HG02763 (cell line): ENCODE data around the gene CCDC33.

ENCODE experiments used
- ATAC-seq: cut with Tn5 transposase; IDR thresholded peaks from one replicate; pipeline ENCODE4 v1.9.1; 2021; ENCODE audit warnings: mild to moderate bottlenecking, moderate library complexity; ENCODE audit not compliant: unreplicated experiment

The CCDC33 gene

DNA sequence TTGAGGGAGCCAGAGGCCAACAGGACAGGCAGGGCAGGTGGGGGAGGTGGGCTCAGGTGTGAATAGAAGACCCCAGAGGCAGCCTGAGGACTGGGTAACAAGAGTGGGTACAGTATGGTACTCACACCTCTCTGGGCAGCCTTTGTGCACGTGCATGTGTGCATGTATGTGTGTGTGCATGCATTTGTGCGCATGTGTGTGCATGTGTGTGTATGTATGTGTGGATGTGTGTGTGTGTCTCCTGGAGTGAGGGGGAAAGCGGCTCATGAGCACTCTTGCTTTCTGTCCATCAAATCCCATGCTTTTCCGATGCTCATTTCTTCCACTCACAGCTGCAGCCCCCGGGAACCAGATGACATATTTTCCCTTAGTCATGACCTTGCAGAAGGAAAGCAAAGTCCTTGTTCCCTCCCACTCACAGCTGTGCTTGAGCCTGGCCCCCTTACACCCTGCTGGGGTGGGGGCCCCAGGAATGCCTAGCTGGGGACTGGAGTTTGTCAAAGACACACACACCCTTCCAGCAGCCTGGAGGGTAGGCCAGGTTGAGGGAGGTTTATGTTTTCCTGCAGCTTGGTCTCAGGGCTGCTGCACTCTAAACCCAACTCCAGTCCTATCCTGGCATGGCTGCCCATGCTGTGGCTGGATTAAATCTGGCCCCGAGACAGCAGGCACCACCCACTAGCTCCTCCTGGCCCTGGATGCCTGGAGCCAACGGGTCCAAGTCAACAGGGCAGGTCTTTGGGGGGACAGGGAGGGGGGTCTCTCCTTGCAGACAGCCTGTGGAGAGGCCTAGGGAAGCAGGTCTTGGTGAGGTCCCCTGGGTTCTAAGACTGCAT is 22.5 kb downstream of the CCDC33 start:
- no peak for ATAC-seq

GRCh38 chr15:74259292-74259648 is 23.1 kb downstream of the CCDC33 start:
- no peak for ATAC-seq

DNA sequence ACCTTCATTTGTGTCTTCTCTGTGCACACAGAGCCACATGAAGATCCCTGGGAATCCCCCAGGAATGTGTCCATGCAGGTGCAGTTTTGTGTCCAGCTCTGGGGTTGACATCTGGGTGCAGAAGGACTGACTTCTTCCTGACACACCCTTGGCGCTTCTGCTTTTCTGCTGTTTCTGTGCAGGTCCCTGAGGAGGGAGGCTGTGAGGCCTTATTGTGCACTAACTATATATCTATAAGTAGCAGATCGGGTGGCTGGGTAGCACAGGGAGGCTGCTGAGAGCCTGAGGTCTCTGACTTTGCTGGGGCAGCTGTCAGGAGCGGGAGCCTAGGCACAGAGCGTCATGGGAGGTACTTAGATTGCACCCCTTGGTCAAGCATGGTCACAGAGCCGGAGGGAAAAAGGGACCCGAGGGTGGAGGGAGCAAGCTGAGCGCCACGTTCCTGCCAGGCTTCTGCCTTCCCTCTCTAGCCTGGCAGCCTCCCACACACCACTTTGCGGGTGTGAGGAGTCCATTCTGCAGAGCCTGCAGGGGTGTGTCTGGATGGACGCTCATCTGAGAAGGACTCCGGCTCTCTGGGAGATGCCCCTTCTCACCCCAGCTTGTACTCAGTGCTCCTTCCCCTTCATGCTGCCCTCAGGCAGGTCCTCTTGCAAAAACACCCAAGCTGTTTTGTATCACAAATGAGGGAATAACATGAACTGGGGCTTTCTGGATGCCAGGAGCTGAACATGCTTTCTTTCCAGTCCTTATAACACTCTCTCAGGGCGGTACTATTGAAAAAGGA is 23.9 kb downstream of the CCDC33 start:
- no peak for ATAC-seq

DNA sequence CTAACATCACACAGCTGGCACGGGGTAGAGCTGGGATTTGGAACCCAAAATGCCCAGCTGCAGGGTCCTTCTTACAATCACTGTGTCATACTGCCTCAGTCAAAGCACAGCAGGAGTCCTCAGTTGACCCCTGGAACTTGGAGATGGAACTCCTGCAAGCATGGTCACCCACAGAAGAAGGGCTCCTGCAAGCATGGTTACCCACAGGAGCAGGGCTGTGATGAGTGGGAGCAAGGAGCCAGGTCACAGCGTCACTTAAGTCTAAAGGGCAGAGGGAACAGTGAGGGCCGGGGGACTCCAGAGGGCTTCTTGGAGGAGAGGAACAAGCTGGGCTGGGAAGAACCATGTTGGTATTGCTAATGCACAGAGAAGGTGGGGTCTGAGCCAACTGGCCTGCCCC is 24.9 kb downstream of the CCDC33 start:
- no peak for ATAC-seq

DNA sequence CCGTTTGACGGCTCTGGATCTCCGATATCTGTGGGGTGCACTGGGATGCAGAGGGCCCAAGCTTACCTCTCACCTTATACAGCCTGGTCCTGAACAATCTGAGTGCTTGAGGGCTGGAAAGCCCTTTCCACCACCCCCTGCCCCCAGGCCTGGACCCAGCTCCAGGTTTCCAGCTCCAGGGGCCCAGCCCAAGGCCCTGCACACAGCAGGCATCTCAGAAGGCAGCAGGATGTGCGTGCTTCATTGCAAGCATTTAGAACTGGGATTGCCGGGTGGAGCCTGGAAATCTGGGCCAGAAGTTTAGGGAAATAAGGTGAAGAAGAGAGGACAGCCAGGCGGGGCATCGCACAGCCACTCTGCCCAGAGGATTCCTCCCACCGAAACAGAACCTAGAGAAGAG is 25.6 kb downstream of the CCDC33 start:
- ATAC-seq: no peak

- ATAC-seq: no peak
These were observed 26.0 kb downstream of the CCDC33 start for GRCh38 chr15:74262151-74262550.

DNA sequence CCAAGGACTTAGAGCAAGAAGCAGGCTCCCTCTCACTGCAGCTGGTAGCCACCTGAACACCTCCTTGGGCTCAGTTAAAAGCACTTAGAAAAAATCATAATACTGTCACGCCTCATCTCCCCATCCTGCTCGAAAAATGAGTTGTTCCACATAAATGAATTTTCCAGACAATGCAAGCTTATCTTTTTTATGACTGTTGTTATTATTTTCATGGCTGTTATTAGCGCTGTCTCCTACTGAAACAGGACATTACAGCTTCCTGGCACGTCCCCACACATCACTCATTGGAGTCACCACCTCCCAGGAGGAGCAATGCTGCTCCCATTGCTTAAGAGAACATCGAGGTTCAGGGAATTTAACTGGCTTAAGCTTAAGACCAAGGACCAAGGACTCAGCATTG is 26.5 kb downstream of the CCDC33 start:
- no peak for ATAC-seq

- ATAC-seq: no peak
These were observed 27.3 kb downstream of the CCDC33 start for GRCh38 chr15:74263466-74263865.

- ATAC-seq: no peak
These were observed 28.0 kb downstream of the CCDC33 start for GRCh38 chr15:74264081-74264501.

GRCh38 chr15:74265046-74265639 is 29.0 kb downstream of the CCDC33 start:
- ATAC-seq: no peak

GRCh38 chr15:74268020-74268419 is 31.9 kb downstream of the CCDC33 start:
- ATAC-seq: no peak

GRCh38 chr15:74269362-74270035 is 33.4 kb downstream of the CCDC33 start:
- ATAC-seq: no peak

- no peak for ATAC-seq
These were observed 34.0 kb downstream of the CCDC33 start for GRCh38 chr15:74270155-74270554.

DNA sequence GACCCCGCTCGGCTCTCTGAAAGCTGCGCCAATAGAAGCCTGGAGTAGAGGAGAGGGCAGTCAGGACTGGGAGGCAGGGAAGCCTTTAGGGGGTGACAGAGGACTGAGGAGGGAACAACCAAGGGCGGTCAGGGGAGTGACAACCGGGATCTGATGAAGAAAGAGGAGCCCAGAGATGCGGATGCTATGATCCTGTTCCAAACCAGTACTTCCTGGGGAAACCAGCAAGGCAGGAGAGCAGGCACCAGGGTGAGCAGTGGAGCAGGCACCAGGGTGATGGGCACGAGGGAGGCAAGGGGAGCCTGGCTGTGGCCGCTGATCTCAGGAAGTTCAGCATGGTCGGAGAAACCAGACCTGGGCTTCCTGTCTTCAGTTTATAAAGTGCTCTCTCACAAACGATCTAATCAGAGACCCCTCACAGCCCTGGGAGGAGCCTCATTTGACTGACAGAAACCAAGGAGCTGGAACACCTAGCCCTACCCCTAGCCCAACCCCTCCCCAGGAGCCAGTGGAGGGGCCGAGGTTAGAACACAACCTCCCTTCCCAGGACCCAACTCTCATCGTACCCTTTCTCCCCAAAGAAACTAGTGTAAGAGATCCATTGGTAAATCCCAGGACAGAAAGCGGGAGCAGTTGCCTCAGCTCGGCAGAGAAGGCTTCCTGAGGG is 34.9 kb downstream of the CCDC33 start:
- ATAC-seq: no peak

DNA sequence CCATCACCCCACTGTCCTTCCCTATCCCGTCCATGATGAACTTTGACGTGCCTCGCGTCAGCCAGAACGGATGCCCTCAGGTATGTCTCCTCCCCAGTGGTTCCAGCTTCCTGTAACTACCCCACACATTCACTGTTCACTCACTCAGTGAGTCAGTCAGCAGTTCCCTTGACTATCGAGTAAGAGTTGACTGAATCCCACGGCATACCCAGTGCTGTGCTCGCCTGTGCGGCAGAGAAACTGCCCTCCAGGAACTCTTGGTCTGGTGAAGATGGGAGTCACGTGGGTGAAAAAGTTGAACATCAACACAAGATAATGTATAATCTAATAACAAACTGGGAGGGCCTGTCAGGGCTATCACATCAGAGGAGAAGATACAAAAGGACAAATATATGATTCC is 36.7 kb downstream of the CCDC33 start:
- no peak for ATAC-seq

DNA sequence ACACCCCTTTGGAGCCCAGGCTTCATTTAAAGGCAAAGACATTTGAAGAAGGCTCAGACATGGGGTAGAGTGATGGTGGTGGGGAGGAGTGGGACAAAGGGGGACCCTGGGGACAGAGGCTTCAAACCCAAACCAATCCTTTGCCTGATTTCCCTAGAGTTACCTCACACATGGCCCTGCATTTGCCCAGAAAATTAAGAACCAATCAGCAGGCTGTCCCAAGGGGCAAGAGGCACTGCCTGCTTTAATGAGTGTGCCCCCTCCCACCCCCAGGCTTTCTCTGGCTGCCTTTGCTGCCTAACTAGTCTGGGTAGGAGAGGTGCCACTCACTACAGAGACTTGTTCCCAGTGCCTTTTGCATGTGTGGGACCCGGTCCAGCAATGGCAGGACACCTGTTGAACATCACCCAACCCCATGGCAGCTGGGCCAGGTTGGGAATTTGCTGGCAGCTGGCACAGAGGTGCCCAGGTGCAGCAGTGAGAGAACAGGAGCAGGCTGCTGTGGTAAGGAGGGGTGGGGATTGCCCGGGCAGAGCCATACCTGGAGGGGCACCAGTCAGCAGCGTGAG is 38.4 kb downstream of the CCDC33 start:
- no peak for ATAC-seq

- no peak for ATAC-seq
These were observed 39.8 kb downstream of the CCDC33 start for GRCh38 chr15:74275957-74276356.

GRCh38 chr15:74276560-74276959 is 40.4 kb downstream of the CCDC33 start:
- no peak for ATAC-seq

DNA sequence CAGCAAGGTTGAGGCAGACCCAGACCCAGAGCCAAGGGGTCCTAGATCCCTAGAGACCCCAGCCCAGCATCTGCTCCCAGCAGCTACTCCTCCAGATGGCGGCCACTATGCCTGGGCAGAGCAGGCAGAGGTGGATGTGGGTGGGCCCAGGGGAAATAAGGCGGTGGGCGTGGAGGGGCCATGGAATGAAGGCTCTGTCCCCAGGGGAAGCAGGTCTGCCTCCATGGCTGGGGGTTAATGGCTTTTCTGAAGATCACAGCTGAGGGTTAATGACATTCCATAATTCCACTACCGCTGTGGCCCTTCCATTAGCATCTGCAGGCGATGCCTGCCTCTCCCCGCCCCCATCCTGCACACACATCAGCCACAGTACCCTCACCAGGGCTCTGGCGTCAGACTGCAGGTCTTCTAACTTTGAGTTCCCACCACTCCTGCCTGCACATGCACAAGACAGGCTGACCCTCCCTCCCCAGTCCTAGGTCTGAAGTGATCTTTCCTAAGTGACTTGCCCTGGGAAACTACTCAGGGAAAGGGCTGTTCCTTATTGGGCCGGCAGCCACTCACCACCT is 41.2 kb downstream of the CCDC33 start:
- ATAC-seq: no peak

GRCh38 chr15:74278207-74278606 is 42.1 kb downstream of the CCDC33 start:
- ATAC-seq: no peak
